ENCODE data around the gene TNFRSF12A. TPM values are rescaled to one million over a fixed set of nuclear protein-coding genes. Genes with fewer than 3 reads are reported as not detected.

The TNFRSF12A gene
- total RNA-seq, 2 donors from 2014 or later: 24.3 to 72.4 TPM

Other genes with a start within 250 kb of the TNFRSF12A start
- gene ELOB, start 243.1 kb upstream of the TNFRSF12A start, total RNA-seq: 100 to 1,000 TPM; 262 to 270 TPM
- gene PRSS33, start 232.8 kb upstream of the TNFRSF12A start, total RNA-seq: not detected
- not detected for gene PRSS41, start 221.9 kb upstream of the TNFRSF12A start, total RNA-seq
- not detected for gene PRSS21, start 203.1 kb upstream of the TNFRSF12A start, total RNA-seq
- gene ZG16B, start 190.1 kb upstream of the TNFRSF12A start, total RNA-seq: under 1 TPM in 1 of 2 donors, not detected in 1; 0.27 TPM
- gene PRSS22, start 162.2 kb upstream of the TNFRSF12A start, total RNA-seq: not detected
- 10 to 100 TPM; 27.1 to 29.1 TPM for gene FLYWCH2, start 137.2 kb upstream of the TNFRSF12A start, total RNA-seq
- gene FLYWCH1, start 108.4 kb upstream of the TNFRSF12A start, total RNA-seq: 10 to 100 TPM; 31.4 to 35.1 TPM
- gene KREMEN2, start 56.1 kb upstream of the TNFRSF12A start, total RNA-seq: not detected
- gene PAQR4, start 51.0 kb upstream of the TNFRSF12A start, total RNA-seq: 10 to 100 TPM in 1 of 2 donors, 1 to 10 TPM in 1; 5.8 to 10.1 TPM
- 1 to 10 TPM in 1 of 2 donors, under 1 TPM in 1; 0.97 to 2.9 TPM for gene PKMYT1, start 39.9 kb upstream of the TNFRSF12A start, total RNA-seq
- under 1 TPM; 0.24 TPM for gene CLDN9, start 7.4 kb upstream of the TNFRSF12A start, total RNA-seq
- not detected for gene CLDN6, start 2.2 kb upstream of the TNFRSF12A start, total RNA-seq
- gene HCFC1R1, start 3.6 kb downstream of the TNFRSF12A start, total RNA-seq: 10 to 100 TPM; 28.4 to 46.1 TPM
- gene THOC6, start 3.7 kb downstream of the TNFRSF12A start, total RNA-seq: 10 to 100 TPM; 11.8 to 18.2 TPM
- not detected for gene BICDL2, start 16.6 kb downstream of the TNFRSF12A start, total RNA-seq
- gene MMP25, start 26.2 kb downstream of the TNFRSF12A start, total RNA-seq: 1 to 10 TPM; 1.5 to 2.3 TPM
- gene IL32, start 45.3 kb downstream of the TNFRSF12A start, total RNA-seq: 10 to 100 TPM; 51.7 to 64.0 TPM
- gene ZSCAN10, start 78.9 kb downstream of the TNFRSF12A start, total RNA-seq: not detected
- 1 to 10 TPM; 7.0 to 7.2 TPM for gene ZNF205, start 92.2 kb downstream of the TNFRSF12A start, total RNA-seq
- gene ZNF213, start 114.7 kb downstream of the TNFRSF12A start, total RNA-seq: 1 to 10 TPM; 6.5 to 6.7 TPM
- not detected for gene OR1F1, start 167.8 kb downstream of the TNFRSF12A start, total RNA-seq
- gene ZNF200, start 214.8 kb downstream of the TNFRSF12A start, total RNA-seq: 1 to 10 TPM; 5.7 to 8.8 TPM
- 1 to 10 TPM; 1.8 to 1.9 TPM for gene MEFV, start 236.3 kb downstream of the TNFRSF12A start, total RNA-seq